T-helper 1 cell treated with Interleukin-12 subunit alpha and Interleukin-12 subunit beta and Interleukin-4 antibody, amounts not matched to agents 30 μg/mL and 1 μg/mL, for 36 hours (primary cell): ENCODE data around the gene GLYR1.
"Not testable (repeated sequence)": the region's sequence is repeated elsewhere in the genome, so short reads cannot be mapped to it uniquely, and the experiment has no call there.

ENCODE experiments used
- H3K27ac Mint-ChIP-seq: one replicate; pipeline ENCODE4 v1.8.0; 2021; ENCODE audit warnings: mild to moderate bottlenecking, mixed read lengths
- H3K27me3 Mint-ChIP-seq: one replicate; pipeline ENCODE4 v1.8.0; 2021; ENCODE audit warnings: low read depth, mixed read lengths
- H3K36me3 Mint-ChIP-seq: one replicate; pipeline ENCODE4 v1.8.0; 2021; ENCODE audit warnings: low read depth, mixed read lengths
- H3K4me1 Mint-ChIP-seq: one replicate; pipeline ENCODE4 v1.8.0; 2021; ENCODE audit warnings: low read depth, mixed read lengths
- H3K4me3 Mint-ChIP-seq: one replicate; pipeline ENCODE4 v1.8.0; 2021; ENCODE audit warnings: mild to moderate bottlenecking, moderate library complexity, mixed read lengths
- H3K9me3 Mint-ChIP-seq: one replicate; pipeline ENCODE4 v1.8.0; 2021; ENCODE audit warnings: mixed read lengths

Gene GLYR1

GRCh38 chr16:4787068-4787467 is 60.0 kb downstream of the GLYR1 start:
- H3K4me1 Mint-ChIP-seq: peaks cover 3% of the 10 kb centered on the region
- no peak overlapping the region for H3K4me3 Mint-ChIP-seq
- H3K9me3 Mint-ChIP-seq: no peaks in the 10 kb centered on the region
- no peaks in the 10 kb centered on the region for H3K27me3 Mint-ChIP-seq
- no peaks in the 10 kb centered on the region for H3K36me3 Mint-ChIP-seq
- no peak overlapping the region for H3K27ac Mint-ChIP-seq

GRCh38 chr16:4785758-4786433 is 61.2 kb downstream of the GLYR1 start:
- no peak overlapping the region for H3K27ac Mint-ChIP-seq
- H3K36me3 Mint-ChIP-seq: no peaks in the 10 kb centered on the region
- H3K4me3 Mint-ChIP-seq: no peak overlapping the region
- no peaks in the 10 kb centered on the region for H3K27me3 Mint-ChIP-seq
- peaks cover 3% of the 10 kb centered on the region for H3K4me1 Mint-ChIP-seq
- no peaks in the 10 kb centered on the region for H3K9me3 Mint-ChIP-seq

- H3K4me3 Mint-ChIP-seq, H3K27ac Mint-ChIP-seq, H3K4me1 Mint-ChIP-seq, H3K36me3 Mint-ChIP-seq, H3K9me3 Mint-ChIP-seq, H3K27me3 Mint-ChIP-seq: not testable (repeated sequence)
Observed at GRCh38 chr16:4784444-4784987, 62.6 kb downstream of the GLYR1 start.

GRCh38 chr16:4783951-4784336 is 63.1 kb downstream of the GLYR1 start:
- H3K27me3 Mint-ChIP-seq: no peaks in the 10 kb centered on the region
- H3K9me3 Mint-ChIP-seq: no peaks in the 10 kb centered on the region
- no peak overlapping the region for H3K4me3 Mint-ChIP-seq
- H3K36me3 Mint-ChIP-seq: no peaks in the 10 kb centered on the region
- H3K27ac Mint-ChIP-seq: no peak overlapping the region
- H3K4me1 Mint-ChIP-seq: no peaks in the 10 kb centered on the region

- Mint-ChIP-seq H3K9me3 (no peaks in the 10 kb centered on the region), H3K27me3 (no peaks in the 10 kb centered on the region), H3K27ac (no peak overlapping the region), H3K4me1 (no peaks in the 10 kb centered on the region), H3K4me3 (no peak overlapping the region), H3K36me3 (no peaks in the 10 kb centered on the region)
Observed at GRCh38 chr16:4783251-4783950, 63.7 kb downstream of the GLYR1 start.

- Mint-ChIP-seq H3K4me1 (no peaks in the 10 kb centered on the region), H3K9me3 (no peaks in the 10 kb centered on the region), H3K27ac (no peak overlapping the region), H3K36me3 (no peaks in the 10 kb centered on the region), H3K4me3 (no peak overlapping the region), H3K27me3 (no peaks in the 10 kb centered on the region)
Observed at GRCh38 chr16:4780235-4780634, 66.9 kb downstream of the GLYR1 start.

- no peak overlapping the region for H3K27ac Mint-ChIP-seq
- H3K4me3 Mint-ChIP-seq: no peak overlapping the region
- no peaks in the 10 kb centered on the region for H3K27me3 Mint-ChIP-seq
- H3K9me3 Mint-ChIP-seq: no peaks in the 10 kb centered on the region
- no peaks in the 10 kb centered on the region for H3K4me1 Mint-ChIP-seq
- H3K36me3 Mint-ChIP-seq: no peaks in the 10 kb centered on the region
Observed at GRCh38 chr16:4778050-4778392, 69.1 kb downstream of the GLYR1 start.

- Mint-ChIP-seq H3K27ac (no peak overlapping the region), H3K4me3 (no peak overlapping the region), H3K36me3 (no peaks in the 10 kb centered on the region), H3K9me3 (no peaks in the 10 kb centered on the region), H3K4me1 (no peaks in the 10 kb centered on the region), H3K27me3 (no peaks in the 10 kb centered on the region)
Observed at GRCh38 chr16:4777339-4778049, 69.6 kb downstream of the GLYR1 start.

GRCh38 chr16:4776141-4776705 is 70.9 kb downstream of the GLYR1 start:
- no peak overlapping the region for H3K4me3 Mint-ChIP-seq
- H3K27ac Mint-ChIP-seq: no peak overlapping the region
- no peaks in the 10 kb centered on the region for H3K27me3 Mint-ChIP-seq
- no peaks in the 10 kb centered on the region for H3K9me3 Mint-ChIP-seq
- H3K36me3 Mint-ChIP-seq: no peaks in the 10 kb centered on the region
- H3K4me1 Mint-ChIP-seq: no peaks in the 10 kb centered on the region

GRCh38 chr16:4775005-4775404 is 72.1 kb downstream of the GLYR1 start:
- H3K4me3 Mint-ChIP-seq: no peak overlapping the region
- H3K36me3 Mint-ChIP-seq: no peaks in the 10 kb centered on the region
- no peaks in the 10 kb centered on the region for H3K27me3 Mint-ChIP-seq
- H3K27ac Mint-ChIP-seq: no peak overlapping the region
- no peaks in the 10 kb centered on the region for H3K9me3 Mint-ChIP-seq
- H3K4me1 Mint-ChIP-seq: no peaks in the 10 kb centered on the region

- no peak overlapping the region for H3K4me3 Mint-ChIP-seq
- H3K4me1 Mint-ChIP-seq: peaks cover 11% of the 10 kb centered on the region
- no peaks in the 10 kb centered on the region for H3K27me3 Mint-ChIP-seq
- no peak overlapping the region for H3K27ac Mint-ChIP-seq
- no peaks in the 10 kb centered on the region for H3K36me3 Mint-ChIP-seq
- H3K9me3 Mint-ChIP-seq: no peaks in the 10 kb centered on the region
Observed at GRCh38 chr16:4772351-4772750, 74.7 kb downstream of the GLYR1 start.

- Mint-ChIP-seq H3K36me3 (no peaks in the 10 kb centered on the region), H3K9me3 (no peaks in the 10 kb centered on the region), H3K27me3 (no peaks in the 10 kb centered on the region), H3K4me3 (no peak overlapping the region), H3K4me1 (peaks cover 14% of the 10 kb centered on the region), H3K27ac (no peak overlapping the region)
Observed at GRCh38 chr16:4771646-4772045, 75.4 kb downstream of the GLYR1 start.

GRCh38 chr16:4769306-4769638 is 77.8 kb downstream of the GLYR1 start:
- H3K9me3 Mint-ChIP-seq: no peaks in the 10 kb centered on the region
- H3K27ac Mint-ChIP-seq: peak overlapping the region; percentile 1

GRCh38 chr16:4768549-4769305 is 78.4 kb downstream of the GLYR1 start:
- Mint-ChIP-seq H3K4me1 (peaks cover 21% of the 10 kb centered on the region), H3K9me3 (no peaks in the 10 kb centered on the region), H3K27me3 (no peaks in the 10 kb centered on the region), H3K4me3 (peak overlapping the region; percentile 94), H3K36me3 (peaks cover 6% of the 10 kb centered on the region), H3K27ac (peak overlapping the region; percentile 86)

More at GRCh38 chr16:4769306-4769638, 77.8 kb downstream of the GLYR1 start:
- Mint-ChIP-seq H3K4me3 (peak overlapping the region; percentile 33), H3K27me3 (no peaks in the 10 kb centered on the region), H3K4me1 (peaks cover 21% of the 10 kb centered on the region), H3K36me3 (peaks cover 6% of the 10 kb centered on the region)
